Breast epithelium (tissue), 3 donors: ENCODE results near the gene CALHM1.

Experiments used
- POLR2AphosphoS5 ChIP-seq, 3 donors: sonication (generic); formaldehyde crosslinking; IDR thresholded peaks; one replicate each; pipeline ENCODE4 v1.6.1; 2017; ENCODE audit warnings: antibody characterized with exemption in 3 of 3
- TF ChIP-seq, protein P1 (sequence below), 3 donors: fragments of 450-650 bp; IDR thresholded peaks; one replicate each; pipeline ENCODE4 v1.5.1; 2016 to 2017; ENCODE audit warnings: antibody characterized with exemption in 3 of 3, mild to moderate bottlenecking in 3 of 3, moderate library complexity in 3 of 3

DNA sequence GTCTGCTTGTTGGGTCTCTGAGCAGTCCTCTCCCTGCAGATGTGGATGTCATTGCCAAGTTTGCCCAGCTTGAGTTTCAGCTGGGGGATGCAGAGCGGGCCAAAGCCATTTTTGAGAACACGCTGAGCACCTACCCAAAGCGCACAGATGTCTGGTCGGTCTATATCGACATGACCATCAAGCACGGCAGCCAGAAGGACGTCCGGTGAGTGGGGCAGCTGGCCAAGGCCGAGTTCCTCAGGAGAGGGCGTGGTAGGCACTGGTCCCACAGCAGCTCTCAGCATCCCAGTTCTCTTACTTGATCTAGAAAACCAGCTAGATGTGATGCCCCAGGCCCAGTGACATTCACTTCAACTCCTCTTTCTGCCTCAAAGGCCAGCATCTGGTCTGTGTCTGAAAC lies 14.2 kb downstream of the CALHM1 start:
- TF ChIP-seq, protein P1, sequence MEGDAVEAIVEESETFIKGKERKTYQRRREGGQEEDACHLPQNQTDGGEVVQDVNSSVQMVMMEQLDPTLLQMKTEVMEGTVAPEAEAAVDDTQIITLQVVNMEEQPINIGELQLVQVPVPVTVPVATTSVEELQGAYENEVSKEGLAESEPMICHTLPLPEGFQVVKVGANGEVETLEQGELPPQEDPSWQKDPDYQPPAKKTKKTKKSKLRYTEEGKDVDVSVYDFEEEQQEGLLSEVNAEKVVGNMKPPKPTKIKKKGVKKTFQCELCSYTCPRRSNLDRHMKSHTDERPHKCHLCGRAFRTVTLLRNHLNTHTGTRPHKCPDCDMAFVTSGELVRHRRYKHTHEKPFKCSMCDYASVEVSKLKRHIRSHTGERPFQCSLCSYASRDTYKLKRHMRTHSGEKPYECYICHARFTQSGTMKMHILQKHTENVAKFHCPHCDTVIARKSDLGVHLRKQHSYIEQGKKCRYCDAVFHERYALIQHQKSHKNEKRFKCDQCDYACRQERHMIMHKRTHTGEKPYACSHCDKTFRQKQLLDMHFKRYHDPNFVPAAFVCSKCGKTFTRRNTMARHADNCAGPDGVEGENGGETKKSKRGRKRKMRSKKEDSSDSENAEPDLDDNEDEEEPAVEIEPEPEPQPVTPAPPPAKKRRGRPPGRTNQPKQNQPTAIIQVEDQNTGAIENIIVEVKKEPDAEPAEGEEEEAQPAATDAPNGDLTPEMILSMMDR (IDR thresholded peaks at IDR 0.05): no peak
- TF ChIP-seq POLR2AphosphoS5 (IDR thresholded peaks at IDR 0.05): no peak
